Muscle of leg (tissue), 11 donors: Measurements from ENCODE around the gene SULT4A1. TPM values are rescaled to one million over a fixed set of nuclear protein-coding genes. Genes with fewer than 3 reads are reported as not detected.

Source experiments
- DNase-seq: peaks from one replicate; pipeline ENCODE4 v3.0.0; 2013
- H3K27ac ChIP-seq: one replicate; pipeline ENCODE4 v1.5.1; 2013; ENCODE audit warnings: mild to moderate bottlenecking, low read length, control low read depth
- H3K27me3 ChIP-seq: one replicate; pipeline ENCODE4 v1.6.1; 2013; ENCODE audit warnings: low read length; ENCODE audit not compliant: control insufficient read depth, insufficient read depth
- H3K36me3 ChIP-seq: one replicate; pipeline ENCODE4 v1.6.1; 2013; ENCODE audit warnings: low read length; ENCODE audit not compliant: control insufficient read depth, insufficient read depth
- H3K4me1 ChIP-seq: one replicate; pipeline ENCODE4 v1.6.1; 2013; ENCODE audit warnings: low read length; ENCODE audit not compliant: control insufficient read depth, insufficient read depth
- H3K4me3 ChIP-seq: one replicate; pipeline ENCODE4 v1.5.1; 2013; ENCODE audit warnings: low read length, control low read depth
- H3K9me3 ChIP-seq: replicated peaks from 2 replicates; pipeline ENCODE4 v1.6.1; 2013; ENCODE audit warnings: low read depth, low read length; ENCODE audit not compliant: control insufficient read depth
- WGBS: methylation state at CpG from one replicate; pipeline ENCODE4 v1.1.5; 2013; ENCODE audit warnings: missing lambda C conversion rate; ENCODE audit not compliant: insufficient coverage; 5-methylcytosine and 5-hydroxymethylcytosine counted together
- polyA plus RNA-seq, 8 donors: library from polyadenylated mRNA; unstranded; fragments of 120-200 nt; gene quantifications; one replicate each; pipeline versions ENCODE4 v1.2.1 to v1.2.3, GENCODE V29; 2013; ENCODE audit warnings: inconsistent platforms in 1 of 8, low replicate concordance in 1 of 8; ENCODE audit not compliant: insufficient read length in 8 of 8, insufficient read depth in 1 of 8
- total RNA-seq: library from RNA; stranded (reverse); fragments of 120-200 nt; gene quantifications from one replicate; pipeline ENCODE4 v1.2.4, GENCODE V29; 2013

Gene SULT4A1
- total and polyA plus RNA-seq, 9 donors = 0.92 to 4.3 (median 2.3) TPM

- H3K27ac ChIP-seq = no peak overlapping the region
- H3K27me3 ChIP-seq = peaks cover 25% of the 10 kb centered on the region
- peaks cover 6% of the 10 kb centered on the region for H3K4me1 ChIP-seq
- H3K9me3 ChIP-seq = no peaks in the 10 kb centered on the region
- no peaks in the 10 kb centered on the region for H3K36me3 ChIP-seq
- no peak for DNase-seq
- WGBS = 77% methylated on average over 12 of the region's 12 CpGs
- H3K4me3 ChIP-seq = no peak overlapping the region
Observed at GRCh38 chr22:43897751-43898261, 35.5 kb upstream of the SULT4A1 start.

DNA sequence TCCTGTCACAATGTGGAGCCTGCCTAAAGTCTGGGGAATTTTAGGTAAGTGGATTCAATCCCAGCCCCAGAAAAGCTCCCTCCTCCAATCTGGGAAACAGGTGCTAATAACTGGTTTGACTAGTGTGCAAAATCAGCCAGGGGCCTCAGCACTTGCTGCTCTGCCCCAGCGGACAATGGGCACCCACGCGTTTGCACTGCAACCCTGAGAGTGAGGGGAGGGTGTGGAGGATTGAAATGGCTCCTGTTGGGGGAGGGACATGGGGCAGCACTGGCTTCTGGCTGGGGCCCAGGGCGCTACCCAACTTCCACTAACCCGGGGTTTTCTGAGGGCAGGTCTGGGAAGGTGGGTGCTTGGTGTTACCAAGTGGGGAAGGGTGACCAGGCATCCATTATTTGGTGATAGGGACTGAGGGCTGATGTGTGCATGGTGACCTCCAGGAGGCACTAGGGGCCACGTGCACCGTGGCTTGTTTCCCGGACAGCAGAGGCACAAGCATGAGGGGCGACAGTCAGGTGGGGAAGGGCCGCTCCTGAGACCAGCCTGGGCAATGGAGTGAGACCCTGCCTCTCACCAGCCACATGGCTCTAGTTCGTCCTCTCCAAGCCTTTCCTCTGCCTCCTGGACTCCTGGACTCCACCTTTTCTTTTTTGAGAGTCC is 33.8 kb upstream of the SULT4A1 start:
- no peak overlapping the region for H3K27ac ChIP-seq
- peaks cover 6% of the 10 kb centered on the region for H3K4me1 ChIP-seq
- peaks cover 40% of the 10 kb centered on the region for H3K27me3 ChIP-seq
- no peak for DNase-seq
- H3K9me3 ChIP-seq = no peaks in the 10 kb centered on the region
- 53% methylated on average over 10 of the region's 11 CpGs for WGBS
- no peak overlapping the region for H3K4me3 ChIP-seq
- H3K36me3 ChIP-seq = no peaks in the 10 kb centered on the region

DNA sequence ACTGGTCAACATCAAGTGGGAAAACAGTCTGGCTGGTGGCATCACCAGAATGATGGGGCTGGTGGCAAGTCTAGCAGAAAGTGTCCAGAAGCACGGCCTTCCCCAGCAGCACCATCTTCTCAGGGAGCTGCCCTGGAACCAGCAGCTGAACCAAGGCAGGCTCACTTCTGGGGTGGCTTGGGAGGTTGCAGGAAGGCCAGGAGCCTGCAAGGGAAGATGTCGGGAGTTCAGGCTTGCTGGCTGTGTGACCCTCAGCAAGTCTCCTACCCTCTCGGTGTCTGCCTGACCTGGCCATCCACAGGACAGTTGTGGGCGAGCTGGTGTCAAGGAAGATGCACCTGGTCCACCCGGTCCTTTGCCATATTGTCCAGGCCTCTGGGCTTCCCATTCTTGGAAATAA is 31.8 kb upstream of the SULT4A1 start:
- no peaks in the 10 kb centered on the region for H3K9me3 ChIP-seq
- H3K27me3 ChIP-seq = peaks cover 60% of the 10 kb centered on the region
- WGBS = 90% methylated on average over 2 of the region's 5 CpGs
- H3K4me1 ChIP-seq = peaks cover 6% of the 10 kb centered on the region
- H3K4me3 ChIP-seq = no peak overlapping the region
- H3K36me3 ChIP-seq = no peaks in the 10 kb centered on the region
- H3K27ac ChIP-seq = no peak overlapping the region
- DNase-seq = no peak

GRCh38 chr22:43893266-43893665 is 31.0 kb upstream of the SULT4A1 start:
- H3K27ac ChIP-seq = no peak overlapping the region
- no peak overlapping the region for H3K4me3 ChIP-seq
- no peaks in the 10 kb centered on the region for H3K9me3 ChIP-seq
- H3K4me1 ChIP-seq = peaks cover 6% of the 10 kb centered on the region
- 49% methylated on average over 4 of the region's 5 CpGs for WGBS
- DNase-seq = no peak
- H3K36me3 ChIP-seq = no peaks in the 10 kb centered on the region
- H3K27me3 ChIP-seq = peaks cover 64% of the 10 kb centered on the region

DNA sequence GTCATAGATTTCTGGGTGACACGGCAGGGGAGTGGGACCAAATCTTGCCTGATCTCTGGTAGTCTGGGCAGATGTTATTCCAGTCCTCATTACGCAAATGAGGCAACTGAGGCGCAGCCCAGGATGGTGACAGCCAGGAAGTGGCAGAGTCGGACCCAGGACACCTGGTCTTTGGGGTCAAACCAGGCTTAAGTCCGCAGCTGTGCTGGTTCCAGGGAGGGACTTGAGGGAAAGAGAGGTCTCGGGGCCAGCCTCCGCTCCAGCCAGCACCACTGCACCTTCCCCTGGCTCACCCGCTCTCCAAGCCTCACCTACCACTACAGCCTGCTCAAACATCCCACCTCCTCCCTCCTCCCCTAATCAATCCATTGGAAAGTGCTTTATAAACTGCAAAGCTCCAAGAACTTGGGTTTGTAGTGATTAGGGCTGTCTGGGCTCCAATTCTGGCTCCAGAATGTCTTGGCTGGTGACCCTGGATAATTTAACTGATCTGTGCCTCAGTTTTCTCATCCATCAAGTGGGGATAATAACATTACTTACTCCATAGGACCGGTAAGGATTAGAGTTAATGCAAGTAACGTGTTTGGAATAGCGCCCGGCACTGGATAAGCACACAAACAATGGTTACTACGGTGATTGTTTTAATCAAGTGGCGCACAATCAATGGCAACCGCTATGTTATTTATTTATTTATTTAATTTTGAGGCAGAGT is 30.0 kb upstream of the SULT4A1 start:
- peaks cover 64% of the 10 kb centered on the region for H3K27me3 ChIP-seq
- WGBS = 45% methylated on average over 7 of the region's 15 CpGs

GRCh38 chr22:43891360-43892182 is 29.3 kb upstream of the SULT4A1 start, which contains the start of gene PNPLA5:
Gene PNPLA5, minus strand, starts transcription at chr22:43892013. Its CDS starts 133 bp downstream, at chr22:43891880.
- peaks cover 6% of the 10 kb centered on the region for H3K4me1 ChIP-seq
- H3K27me3 ChIP-seq = peaks cover 64% of the 10 kb centered on the region
- WGBS = 1% methylated on average over 71 of the region's 72 CpGs
- no peaks in the 10 kb centered on the region for H3K9me3 ChIP-seq
- no peak for DNase-seq
- no peak within 1 kb of the TSS for H3K4me3 ChIP-seq
- no peaks in the 10 kb centered on the region for H3K36me3 ChIP-seq
- H3K27ac ChIP-seq = no peak within 1 kb of the TSS

More for the DNA sequence above, 30.0 kb upstream of the SULT4A1 start:
- no peak for DNase-seq
- H3K4me3 ChIP-seq = no peak overlapping the region
- H3K4me1 ChIP-seq = peaks cover 6% of the 10 kb centered on the region
- no peaks in the 10 kb centered on the region for H3K9me3 ChIP-seq
- H3K36me3 ChIP-seq = no peaks in the 10 kb centered on the region
- no peak overlapping the region for H3K27ac ChIP-seq

- 30% methylated on average over 22 of the region's 24 CpGs for WGBS
- DNase-seq = no peak
- H3K27me3 ChIP-seq = peaks cover 63% of the 10 kb centered on the region
- no peaks in the 10 kb centered on the region for H3K9me3 ChIP-seq
- H3K36me3 ChIP-seq = no peaks in the 10 kb centered on the region
- H3K4me1 ChIP-seq = peaks cover 6% of the 10 kb centered on the region
- H3K4me3 ChIP-seq = no peak overlapping the region
- H3K27ac ChIP-seq = no peak overlapping the region
Observed at GRCh38 chr22:43890901-43891331, 28.6 kb upstream of the SULT4A1 start.

- 40% methylated on average over 2 of the region's 4 CpGs for WGBS
- no peak for DNase-seq
- H3K27ac ChIP-seq = no peak overlapping the region
- no peak overlapping the region for H3K4me3 ChIP-seq
- H3K4me1 ChIP-seq = peaks cover 6% of the 10 kb centered on the region
- H3K27me3 ChIP-seq = peaks cover 66% of the 10 kb centered on the region
- H3K9me3 ChIP-seq = no peaks in the 10 kb centered on the region
- no peaks in the 10 kb centered on the region for H3K36me3 ChIP-seq
Observed at GRCh38 chr22:43889860-43890253, 27.5 kb upstream of the SULT4A1 start.

DNA sequence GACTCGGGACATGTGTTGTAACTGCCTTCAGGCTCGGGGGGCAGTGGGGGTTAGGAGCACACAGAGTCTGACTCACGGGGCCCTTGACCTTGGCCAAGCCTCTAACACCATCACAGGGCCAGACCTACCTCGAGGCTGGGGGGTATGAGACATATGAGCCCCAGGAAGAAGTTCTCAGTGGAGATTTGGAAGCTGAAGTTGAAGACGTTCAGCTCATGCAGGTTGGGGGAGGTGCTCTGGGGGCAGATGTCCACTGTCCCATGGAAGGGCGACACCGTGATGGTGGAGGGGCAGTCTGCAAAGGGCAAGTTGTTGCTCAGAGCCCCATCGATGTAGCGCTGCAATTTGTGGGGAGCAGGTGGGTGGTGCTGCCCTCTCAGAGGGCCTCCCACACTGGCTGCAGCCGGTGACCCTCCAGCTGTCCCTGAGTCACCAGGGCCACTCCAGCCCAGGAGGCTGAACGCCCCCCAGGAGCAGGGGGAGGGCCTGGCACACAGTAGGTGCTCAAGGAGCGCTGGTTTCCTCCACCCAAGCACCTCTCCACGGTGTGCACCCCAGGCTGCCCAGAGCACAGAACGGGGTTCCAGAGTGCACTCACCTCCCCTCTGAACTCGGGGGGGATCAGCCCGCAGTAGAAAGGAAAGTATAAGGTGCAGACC is 27.0 kb upstream of the SULT4A1 start:
- no peak for DNase-seq
- 67% methylated on average over 10 of the region's 16 CpGs for WGBS

More for the DNA sequence above, 27.0 kb upstream of the SULT4A1 start:
- Histone ChIP-seq H3K27ac (no peak overlapping the region), H3K4me1 (peaks cover 6% of the 10 kb centered on the region), H3K4me3 (no peak overlapping the region), H3K27me3 (peaks cover 64% of the 10 kb centered on the region), H3K9me3 (no peaks in the 10 kb centered on the region), H3K36me3 (no peaks in the 10 kb centered on the region)
